IMR-90 (cell line): ENCODE data around the gene LSG1. TPM values are rescaled to one million over a fixed set of nuclear protein-coding genes. Genes with fewer than 3 reads are reported as not detected.

Source experiments
- ATAC-seq: fragments of 200-7000 bp; cut with Tn5 transposase; 2 replicates; pipeline ENCODE4 v1.9.1; 2020; ENCODE audit warnings: low read depth, mild to moderate bottlenecking, moderate library complexity
- BruUV-seq: library from RNA; stranded (reverse); fragments of 400-500 nt; replicated peaks from 2 replicates; lab custom pipeline; 2021; lab: Mats Ljungman, UMichigan
- CTCF ChIA-PET: fragments of 300-600 bp; formaldehyde crosslinking; extraction: SDS; loops from one replicate; lab custom pipeline; 2021; ENCODE audit warnings: antibody characterized with exemption; lab: Yijun Ruan, JAX
- POLR2A ChIA-PET: fragments of 300-600 bp; sonication (Branson Sonifier 250); formaldehyde crosslinking; loops from one replicate; lab custom pipeline; 2022; ENCODE audit warnings: antibody characterized with exemption; ENCODE audit not compliant: unreplicated experiment; lab: Charles Lee
- DNase-seq: peaks from one replicate; pipeline ENCODE4 v3.0.0; 2013
- H2AFZ ChIP-seq: replicated peaks from 2 replicates; pipeline ENCODE3; 2013; ENCODE audit warnings: low read length, mild to moderate bottlenecking; ENCODE audit not compliant: poor library complexity
- H2AK5ac ChIP-seq: 2 replicates; pipeline ENCODE4 v1.6.1; 2013; ENCODE audit warnings: low read depth, low read length, inconsistent platforms
- H2AK9ac ChIP-seq: replicated peaks from 2 replicates; pipeline ENCODE3; 2013; ENCODE audit warnings: mild to moderate bottlenecking, low read depth, low read length, moderate library complexity; ENCODE audit not compliant: poor library complexity
- H2BK120ac ChIP-seq: 2 replicates; pipeline ENCODE4 v1.6.1; 2013; ENCODE audit warnings: low read depth, low read length, inconsistent platforms
- H2BK15ac ChIP-seq: 3 replicates; pipeline ENCODE4 v1.6.1; 2013; ENCODE audit warnings: low read depth, low read length, inconsistent platforms
- H2BK20ac ChIP-seq: 2 replicates; pipeline ENCODE4 v1.6.1; 2013; ENCODE audit warnings: low read depth, mild to moderate bottlenecking, inconsistent platforms, low read length, moderate library complexity
- H2BK5ac ChIP-seq: 2 replicates; pipeline ENCODE4 v1.6.1; 2013; ENCODE audit warnings: mild to moderate bottlenecking, low read depth, low read length, inconsistent platforms; ENCODE audit not compliant: poor library complexity, severe bottlenecking
- H3K14ac ChIP-seq: replicated peaks from 2 replicates; pipeline ENCODE4 v1.6.1; 2013; ENCODE audit warnings: low read depth, low read length, inconsistent platforms
- H3K18ac ChIP-seq: 2 replicates; pipeline ENCODE4 v1.6.1; 2013; ENCODE audit warnings: low read depth, low read length, control low read depth
- H3K23ac ChIP-seq: 2 replicates; pipeline ENCODE4 v1.6.1; 2013; ENCODE audit warnings: low read depth, low read length, inconsistent platforms
- H3K27ac ChIP-seq: 2 replicates; pipeline ENCODE4 v1.5.1; 2013; ENCODE audit warnings: mild to moderate bottlenecking, control low read depth, low read length; ENCODE audit not compliant: insufficient read depth
- H3K27me3 ChIP-seq: 2 replicates; pipeline ENCODE4 v1.6.1; 2013; ENCODE audit warnings: low read length; ENCODE audit not compliant: control insufficient read depth, insufficient read depth
- H3K36me3 ChIP-seq: 2 replicates; pipeline ENCODE4 v1.6.1; 2013; ENCODE audit warnings: low read length, mixed read lengths; ENCODE audit not compliant: control insufficient read depth, insufficient read depth
- H3K4ac ChIP-seq: 2 replicates; pipeline ENCODE4 v1.6.1; 2013; ENCODE audit warnings: low read depth, low read length, inconsistent platforms
- H3K4me1 ChIP-seq: 2 replicates; pipeline ENCODE4 v1.6.1; 2013; ENCODE audit warnings: low read length, mixed read lengths; ENCODE audit not compliant: control insufficient read depth, insufficient read depth
- H3K4me2 ChIP-seq: 2 replicates; pipeline ENCODE4 v1.6.1; 2013; ENCODE audit warnings: low read depth, mild to moderate bottlenecking, control low read depth, low read length, moderate library complexity
- H3K4me3 ChIP-seq: 2 replicates; pipeline ENCODE4 v1.5.1; 2013; ENCODE audit warnings: low read depth, mild to moderate bottlenecking, control low read depth, low read length, moderate library complexity; ENCODE audit not compliant: insufficient read depth
- H3K56ac ChIP-seq: 2 replicates; pipeline ENCODE4 v1.6.1; 2013; ENCODE audit warnings: low read length, inconsistent platforms; ENCODE audit not compliant: insufficient read depth; ENCODE audit errors: extremely low read depth
- H3K79me1 ChIP-seq, 2 experiments: 2 replicates each; pipeline ENCODE4 v1.6.1; 2013; ENCODE audit warnings: low read length in 2 of 2, inconsistent platforms in 1 of 2, low read depth in 1 of 2
- H3K9ac ChIP-seq: 2 replicates; pipeline ENCODE4 v1.6.1; 2013; ENCODE audit warnings: low read depth, low read length, control low read depth
- H3K9me1 ChIP-seq: 2 replicates; pipeline ENCODE4 v1.6.1; 2013; ENCODE audit warnings: low read length, inconsistent platforms; ENCODE audit not compliant: insufficient read depth
- H3K9me3 ChIP-seq: 2 replicates; pipeline ENCODE4 v1.6.1; 2013; ENCODE audit warnings: low read length; ENCODE audit not compliant: control insufficient read depth, insufficient read depth
- H4K20me1 ChIP-seq: 2 replicates; pipeline ENCODE4 v1.6.1; 2013; ENCODE audit warnings: low read length, inconsistent platforms; ENCODE audit not compliant: insufficient read depth
- H4K5ac ChIP-seq: 2 replicates; pipeline ENCODE4 v1.6.1; 2013; ENCODE audit warnings: mild to moderate bottlenecking, low read depth, low read length, control low read depth
- H4K8ac ChIP-seq, 2 experiments: 2 replicates each; pipeline ENCODE4 v1.6.1; 2013; ENCODE audit warnings: low read depth in 2 of 2, low read length in 2 of 2, control low read depth in 1 of 2, inconsistent platforms in 1 of 2
- H4K91ac ChIP-seq: 2 replicates; pipeline ENCODE4 v1.6.1; 2013; ENCODE audit warnings: low read depth, low read length, inconsistent platforms; ENCODE audit not compliant: insufficient read depth
- CEBPB ChIP-seq: IDR thresholded peaks from 2 replicates; pipeline ENCODE4 v1.6.1; 2012; ENCODE audit warnings: low read depth, low read length, improper control_type of control experiment
- CTCF ChIP-seq: conservative IDR thresholded peaks from 2 replicates; pipeline ENCODE4 v1.5.1; 2012; ENCODE audit warnings: mild to moderate bottlenecking, low read depth, low read length, improper control_type of control experiment
- MAFK ChIP-seq: IDR thresholded peaks from 2 replicates; pipeline ENCODE4 v1.6.1; 2012; ENCODE audit warnings: low read depth, low read length, improper control_type of control experiment
- MAZ ChIP-seq: IDR thresholded peaks from 2 replicates; pipeline ENCODE4 v1.6.1; 2012; ENCODE audit warnings: low read depth, mild to moderate bottlenecking, low read length, improper control_type of control experiment, moderate library complexity, borderline replicate concordance
- POLR2A ChIP-seq: IDR thresholded peaks from 2 replicates; pipeline ENCODE4 v1.6.1; 2012; ENCODE audit warnings: mild to moderate bottlenecking, low read depth, low read length
- RAD21 ChIP-seq: IDR thresholded peaks from 2 replicates; pipeline ENCODE4 v1.6.1; 2012; ENCODE audit warnings: low read length, improper control_type of control experiment
- RFX5 ChIP-seq: IDR thresholded peaks from 2 replicates; pipeline ENCODE4 v1.8.0; 2012; ENCODE audit warnings: low read depth, mild to moderate bottlenecking, low read length, moderate library complexity
- SMC3 ChIP-seq: fragments of 150-350 bp; IDR thresholded peaks from 2 replicates; pipeline ENCODE4 v1.6.1; 2016; ENCODE audit warnings: low read depth, mild to moderate bottlenecking, antibody characterized with exemption, low read length, moderate library complexity
- WGBS, 2 experiments: methylation state at CpG; one replicate each; pipeline versions ENCODE4 v1.1.5 to v1.1.7; 2013; ENCODE audit warnings: missing lambda C conversion rate in 2 of 2; ENCODE audit not compliant: insufficient read length in 1 of 2; ENCODE audit errors: extremely low coverage in 2 of 2; 5-methylcytosine and 5-hydroxymethylcytosine counted together
- dilution Hi-C: fragments of 300-500 bp; cut with HindIII; formaldehyde crosslinking; loops from one replicate; pipeline ENCODE4 v1.14.3; 2018; ENCODE audit warnings: low sequenced_read_pairs; ENCODE audit not compliant: unreplicated experiment
- in situ Hi-C: fragments of 300-500 bp; cut with MboI; formaldehyde crosslinking; loops from 3 replicates; pipeline ENCODE4 v1.14.3; 2019; ENCODE audit warnings: low sequenced_read_pairs, inconsistent platforms, mixed read lengths
- intact Hi-C: fragments of 100-400 bp; cut with micrococcal nuclease; formaldehyde crosslinking; loops from 2 replicates; pipeline ENCODE4 v1.10.0; 2022
- polyA plus RNA-seq, 3 experiments: library from polyadenylated mRNA; depleted of rRNA; stranded (reverse); fragments of >200 nt; gene quantifications; 2 replicates each; pipeline ENCODE4 v1.2.3, GENCODE V29; 2012; ENCODE audit warnings: low replicate concordance in 1 of 3
- total RNA-seq: library from RNA; depleted of rRNA; stranded (reverse); fragments of >200 nt; gene quantifications from 2 replicates; pipeline ENCODE4 v1.2.3, GENCODE V29; 2012

LSG1 gene
- total and polyA plus RNA-seq, 2 of the 4 experiments (the other 2 are of a cell fraction) = 26.8 to 45.2 TPM

DNA sequence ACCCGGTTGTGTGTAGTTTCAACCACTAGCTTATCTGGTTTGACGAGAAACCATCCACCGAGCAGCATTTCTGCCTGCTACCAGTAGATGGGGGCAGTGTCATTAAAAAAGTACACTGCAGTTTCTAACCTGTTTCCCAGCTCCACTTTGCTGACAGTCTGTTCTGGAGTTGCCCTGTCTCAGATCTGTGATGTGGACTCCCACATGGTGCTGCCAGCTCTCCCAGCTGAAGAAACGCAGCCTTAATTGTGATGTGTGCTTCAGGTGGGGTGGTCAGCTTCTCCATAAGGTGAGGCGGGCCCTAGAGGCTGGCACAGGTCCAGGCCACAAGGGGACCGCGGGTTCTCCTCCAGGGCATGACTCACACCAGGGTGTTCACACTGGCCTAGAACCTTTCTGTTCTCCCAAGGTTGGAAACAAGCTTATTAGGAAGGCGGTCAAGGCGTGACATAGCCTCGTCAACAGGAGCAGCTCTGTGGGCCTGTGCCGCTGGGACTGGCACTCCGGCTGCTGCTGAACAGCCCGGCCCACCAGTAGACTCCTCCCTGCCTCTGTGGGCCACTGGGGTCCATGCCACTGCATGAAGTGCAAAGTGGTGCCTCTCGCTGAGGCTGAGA, 10.8 kb upstream of the LSG1 start:
- H2AK5ac ChIP-seq = peak overlapping the region; percentile 72
- H2AFZ ChIP-seq = peak overlapping the region; percentile 72
- BruUV-seq = no TSS peak
- ATAC-seq (peak; percentile 55), DNase-seq (peak; percentile 86)
- no peak overlapping the region for H3K9ac ChIP-seq
- H3K36me3 ChIP-seq = peaks cover 9% of the 10 kb centered on the region; the same call in 1 of the 2 replicates
- no peak overlapping the region; the same call in 1 of the 2 replicates for H3K14ac ChIP-seq
- H3K4ac ChIP-seq = 0 out of 2 replicates have a peak overlapping the region, but pooled peaks have one; percentile 11
- dilution Hi-C loops (no loop called here), in situ Hi-C loops (no loop called here), intact Hi-C loops (loop anchor here (1.0 to 2.0 kb wide), 3 partner anchors 423 to 840 kb away; no protein-coding TSS in a partner anchor)
- no peak overlapping the region for H2BK15ac ChIP-seq
- peak overlapping the region; percentile 24; the same call in 1 of the 2 replicates for H3K18ac ChIP-seq
- POLR2A ChIA-PET = interaction anchor here (0.6 to 0.8 kb wide), 2 partner anchors 10 to 859 kb away, joined by 4 to 19 read pairs; no protein-coding TSS in a partner anchor
- 74% methylated on average over 9 of the region's 14 CpGs; no CpG with 5 or more reads in 1 of the 2 experiments for WGBS, 2 experiments
- peak overlapping the region; percentile 57 for H2BK5ac ChIP-seq
- H2AK9ac ChIP-seq = peak overlapping the region; percentile 47
- H3K79me1 ChIP-seq = peaks cover 0 to 14% of the 10 kb centered on the region in 2 experiments; a peak in 2 of 4 replicates
- peaks cover 19% of the 10 kb centered on the region for H4K20me1 ChIP-seq
- 0 out of 2 replicates have a peak, but pooled peaks cover 4% of the 10 kb centered on the region for H3K9me1 ChIP-seq
- peaks cover 7% of the 10 kb centered on the region for H3K4me1 ChIP-seq
- no peak overlapping the region; the same call in 1 of the 2 replicates for H4K5ac ChIP-seq
- no peak overlapping the region for H3K27ac ChIP-seq
- peak overlapping the region; percentile 52; the same call in 1 of the 2 replicates for H4K91ac ChIP-seq
- TF ChIP-seq SMC3 (peak; percentile 90), MAFK (peak; percentile 30; the same call in 1 of the 2 replicates), MAZ (peak; percentile 43; the same call in 1 of the 2 replicates), POLR2A (0 out of 2 replicates have a peak, but pooled peaks have one; percentile 27), RFX5 (no peak; the same call in 1 of the 2 replicates), CTCF (peak; percentile 94), RAD21 (peak; percentile 93), CEBPB (no peak)
- H3K56ac ChIP-seq = no peak overlapping the region
- H3K23ac ChIP-seq = no peak overlapping the region; the same call in 1 of the 2 replicates
- H2BK120ac ChIP-seq = peak overlapping the region; percentile 49; the same call in 1 of the 2 replicates
- H2BK20ac ChIP-seq = peak overlapping the region; percentile 24
- H3K27me3 ChIP-seq = no peaks in the 10 kb centered on the region; the same call in 1 of the 2 replicates
- H3K4me2 ChIP-seq = peak overlapping the region; percentile 14
- H3K9me3 ChIP-seq = no peaks in the 10 kb centered on the region
- peak overlapping the region in 1 of 2 experiments; percentile 27; a peak in 2 of 4 replicates for H4K8ac ChIP-seq
- CTCF ChIA-PET = interaction anchor here (0.6 to 2.7 kb wide), 24 partner anchors 10 to 588 kb away, joined by 3 to 27 read pairs (median 4); partner anchors contain the start of genes LSG1, TMEM44 and XXYLT1
- H3K4me3 ChIP-seq = no peak overlapping the region
